Heart right ventricle (tissue), 16 donors: ENCODE results near the gene CHRNB4. TPM values are rescaled to one million over a fixed set of nuclear protein-coding genes. Genes with fewer than 3 reads are reported as not detected.
"Not testable (repeated sequence)": the region's sequence is repeated elsewhere in the genome, so short reads cannot be mapped to it uniquely, and the experiment has no call there.

Source experiments
- ATAC-seq, 8 donors: fragments of 200-7000 bp; cut with Tn5 transposase; one replicate each; pipeline ENCODE4 v1.9.1; 2020; ENCODE audit warnings: mild to moderate bottlenecking in 8 of 8, moderate library complexity in 8 of 8, moderate number of reproducible peaks in 1 of 8
- DNase-seq, 2 donors: peaks; one replicate each; pipeline ENCODE4 v3.0.0-alpha.2; 2020
- H3K27ac ChIP-seq, 10 donors: fragments of 200-600 bp; sonication (generic) in 2 of 10; one replicate each; pipeline versions ENCODE4 v1.5.0 to v1.8.0; 2020 to 2022; ENCODE audit warnings: mild to moderate bottlenecking in 3 of 10
- H3K27me3 ChIP-seq, 7 donors: fragments of 200-600 bp; one replicate each; pipeline ENCODE4 v1.8.0; 2021 to 2022; ENCODE audit warnings: mild to moderate bottlenecking in 2 of 7
- H3K36me3 ChIP-seq, 9 donors: fragments of 200-600 bp; sonication (generic) in 1 of 9; one replicate each; pipeline versions ENCODE4 v1.5.0 to v1.8.0; 2020 to 2022; ENCODE audit warnings: mild to moderate bottlenecking in 2 of 9
- H3K4me1 ChIP-seq, 9 donors: fragments of 200-600 bp; sonication (generic) in 1 of 9; one replicate each; pipeline versions ENCODE4 v1.5.0 to v1.8.0; 2020 to 2022; ENCODE audit warnings: mild to moderate bottlenecking in 4 of 9
- H3K4me3 ChIP-seq, 10 donors: fragments of 200-600 bp; sonication (generic) in 2 of 10; one replicate each; pipeline versions ENCODE4 v1.5.0 to v1.8.0; 2020 to 2022; ENCODE audit warnings: mild to moderate bottlenecking in 7 of 10, moderate library complexity in 2 of 10
- H3K9me3 ChIP-seq, 11 donors: fragments of 200-600 bp in 10 of 11; sonication (generic) in 2 of 11; one replicate each; pipeline versions ENCODE4 v1.5.0 to v1.8.0; 2013 to 2022; ENCODE audit warnings: mild to moderate bottlenecking in 2 of 11, control low read depth in 1 of 11, moderate library complexity in 1 of 11
- CTCF ChIP-seq, 9 donors: fragments of 200-600 bp; sonication (generic) in 2 of 9; IDR thresholded peaks; one replicate each; pipeline versions ENCODE4 v1.5.0 to v1.8.0; 2021 to 2022; ENCODE audit warnings: antibody characterized with exemption in 9 of 9, mild to moderate bottlenecking in 5 of 9, moderate library complexity in 1 of 9
- WGBS, 2 donors: extraction: QIAGEN DNeasy Blood & Tissue Kit; methylation state at CpG; one replicate each; pipeline ENCODE4 v1.1.7; 2013; ENCODE audit warnings: inconsistent platforms in 1 of 2; 5-methylcytosine and 5-hydroxymethylcytosine counted together
- intact Hi-C, 10 donors: fragments of 100-400 bp; cut with DNase I; formaldehyde crosslinking; loops; one replicate each; pipeline versions ENCODE4 v1.11.1 to v1.14.2; 2022
- polyA plus RNA-seq, 2 donors: library from polyadenylated mRNA; stranded (reverse); fragments of 200-250 nt; gene quantifications; one replicate each; pipeline ENCODE4 v1.2.3, GENCODE V29; 2013
- total RNA-seq, 10 donors: library from RNA; stranded (reverse); fragmentation: NEBNext Ultra II Directional in 3 of 10; extraction: Animal tissue kit (Norgen Biotek cat#: 25700) in 3 of 10; gene quantifications; one replicate each; pipeline versions ENCODE4 v1.2.1 to v1.2.4, GENCODE V29; 2021 to 2023
- donor health status: Arrhythmogenic right ventricular cardiomyopathy.
- donor health status: ischemic (EF 13 %, LVEDD 7.1; RV severe dilation, severe dysfunction).
- donor health status: healthy with polysubstance abuse.
- donor health status: DM: no; HTN: yes; CAD: no.
- donor health status: DM: no; HTN: no; CAD: no.
- donor health status: ischemic (EF 25% LVEDD 6.9; RV normal size, moderate dysfunction).
- donor health status: ischemic (EF 25% LVEDD 5.7; RV mildly dilated, moderate dysfunction).
- donor health status: healthy.
- donor health status: DM: yes; HTN: yes; CAD: no.
- donor health status: Ischemic cardiomyopathy.
- donor health status: ischemic (EF 35%, LVEDD 5.7; RV mildly dilated, moderate dysfunction).
- donor health status: nonischemic (EF 11% LVEDD 7.7; RV severe dilation, severe dysfunction).
- donor health status: DM: yes; HTN: yes; CAD: no.
- donor health status: PGD.
- donor health status: ischemic (EF 29% LVEDD 5.4; RV normal size, mild dysfunction).
- donor health status: nonischemic (EF 23%, LVEDD 6.1; RV moderate dilation, normal function).

The CHRNB4 gene
- total and polyA plus RNA-seq, 12 donors, result 0.01 to 0.13 (median 0.11) TPM; not detected in 9

GRCh38 chr15:78616506-78616905, 24.5 kb downstream of the CHRNB4 start:
- ATAC-seq (no peak), DNase-seq (no peak)
- Histone ChIP-seq H3K4me1 (peaks cover 3 to 25% (median 18%) of the 10 kb centered on the region in 9 donors), H3K27me3 (peaks cover 14 to 31% (median 30%) of the 10 kb centered on the region in 7 donors), H3K36me3 (no peaks in the 10 kb centered on the region), H3K9me3 (no peaks in the 10 kb centered on the region), H3K4me3 (no peak overlapping the region), H3K27ac (no peak overlapping the region)
- intact Hi-C loops, result loop anchor here in 5 of 10 donors (5.0 kb wide), 3 partner anchors 91 to 136 kb away; no protein-coding TSS in a partner anchor
- 83 to 86% methylated on average over 2 of the region's 2 CpGs for WGBS, 2 donors
- TF ChIP-seq CTCF (IDR thresholded peaks at IDR 0.05), result no peak

- 78 to 93% methylated on average over 3 of the region's 3 CpGs for WGBS, 2 donors
- Histone ChIP-seq H3K9me3 (no peaks in the 10 kb centered on the region), H3K4me3 (no peak overlapping the region), H3K36me3 (no peaks in the 10 kb centered on the region), H3K27ac (no peak overlapping the region), H3K4me1 (peaks cover 3 to 16% (median 10%) of the 10 kb centered on the region in 9 donors), H3K27me3 (peaks cover 1 to 18% (median 17%) of the 10 kb centered on the region in 7 donors)
- no peak for TF ChIP-seq CTCF (IDR thresholded peaks at IDR 0.05)
- intact Hi-C loops, result loop anchor here in 5 of 10 donors (5.0 kb wide), 3 partner anchors 92 to 137 kb away; no protein-coding TSS in a partner anchor
- DNase-seq, result no peak
- ATAC-seq, result no peak
These were observed 25.8 kb downstream of the CHRNB4 start for GRCh38 chr15:78615151-78615589.

- no peaks in the 10 kb centered on the region for H3K9me3 ChIP-seq
- peaks cover 0 to 6% (median 5%) of the 10 kb centered on the region in 9 donors for H3K4me1 ChIP-seq
- H3K4me3 ChIP-seq, result no peak overlapping the region
- H3K36me3 ChIP-seq, result no peaks in the 10 kb centered on the region
- intact Hi-C loops, result no loop called here
- peaks cover 0 to 6% (median 5%) of the 10 kb centered on the region in 7 donors for H3K27me3 ChIP-seq
- no peak overlapping the region for H3K27ac ChIP-seq
- no peak for DNase-seq
- ATAC-seq, result no peak
- TF ChIP-seq CTCF (IDR thresholded peaks at IDR 0.05), result no peak
- WGBS, 2 donors, result 49 to 64% methylated on average over 3 of the region's 3 CpGs
These were observed 27.0 kb downstream of the CHRNB4 start for GRCh38 chr15:78614021-78614420.

GRCh38 chr15:78609551-78609950, 31.5 kb downstream of the CHRNB4 start:
- H3K4me1 ChIP-seq, H3K4me3 ChIP-seq, H3K27me3 ChIP-seq, H3K27ac ChIP-seq, ATAC-seq, H3K9me3 ChIP-seq, H3K36me3 ChIP-seq, intact Hi-C loops, DNase-seq: not testable (repeated sequence)
- WGBS, 2 donors, result 84% methylated on average over 2 to 3 of the region's 3 CpGs

- H3K4me1 ChIP-seq, result no peaks in the 10 kb centered on the region
- peaks cover 0 to 8% (median 0%) of the 10 kb centered on the region in 7 donors for H3K27me3 ChIP-seq
- H3K9me3 ChIP-seq, result no peaks in the 10 kb centered on the region
- no peak for ATAC-seq
- H3K36me3 ChIP-seq, result no peaks in the 10 kb centered on the region
- H3K4me3 ChIP-seq, result no peak overlapping the region
- TF ChIP-seq CTCF (IDR thresholded peaks at IDR 0.05), result no peak
- intact Hi-C loops, result no loop called here
- DNase-seq, result no peak
- no peak overlapping the region for H3K27ac ChIP-seq
- WGBS, 2 donors, result 86 to 88% methylated on average over 4 of the region's 4 CpGs
These were observed 35.3 kb downstream of the CHRNB4 start for GRCh38 chr15:78605680-78606079.
